ENCODE measurements around the gene PHF13.

PHF13 gene

DNA sequence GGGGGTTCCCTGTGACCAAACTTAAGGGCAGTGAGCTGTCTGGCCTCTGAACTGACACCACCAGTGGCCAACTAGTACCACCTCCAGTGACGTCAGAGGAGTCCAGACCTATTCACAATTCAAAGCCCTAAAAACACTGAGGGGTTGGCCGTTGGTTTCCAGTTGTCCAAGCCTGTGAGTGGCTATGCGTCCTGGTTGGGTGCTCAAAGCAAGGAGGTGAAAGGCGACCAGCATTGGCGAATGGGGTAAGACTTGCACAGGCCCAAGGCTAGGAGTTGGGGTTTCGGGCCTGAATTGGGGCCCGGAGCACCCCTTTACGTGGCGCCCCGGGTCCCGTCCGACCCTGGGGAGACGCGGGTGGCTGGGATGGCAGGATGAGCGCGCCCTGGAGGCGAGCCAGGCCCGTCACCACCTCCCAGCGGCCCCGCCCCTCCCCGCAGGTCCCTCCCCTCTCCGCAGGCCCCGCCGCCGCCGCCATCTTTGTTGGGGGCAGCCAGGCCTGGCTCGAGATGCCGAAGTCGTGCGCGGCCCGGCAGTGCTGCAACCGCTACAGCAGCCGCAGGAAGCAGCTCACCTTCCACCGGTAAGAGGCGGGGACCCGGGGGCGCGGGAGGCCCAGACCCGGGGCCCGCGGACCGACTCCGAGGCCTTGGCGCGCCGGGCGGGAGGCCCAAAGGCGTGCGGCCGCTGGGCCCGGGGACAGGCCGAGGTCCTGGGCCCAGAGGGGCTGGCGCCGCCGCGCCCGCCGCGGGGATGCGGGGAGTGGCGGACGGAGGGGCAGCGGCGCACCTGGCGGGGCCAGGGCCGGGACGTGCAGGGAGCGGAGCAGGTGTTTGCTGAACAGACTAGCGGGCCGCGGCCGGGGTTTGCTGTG lies 11.4 kb downstream of the PHF13 start, which contains the start of gene THAP3:
Gene THAP3 (plus strand): TSS at position 159 of the 874 bp plus-strand sequence. CDS start 351 bp downstream, at position 510.
- TF ChIP-seq GATA3 (IDR thresholded peaks at IDR 0.05; ENCODE audit: low read depth, low read length) (no peak), GATA2 (IDR thresholded peaks at IDR 0.05; ENCODE audit: low read depth, low read length) (no peak)

DNA sequence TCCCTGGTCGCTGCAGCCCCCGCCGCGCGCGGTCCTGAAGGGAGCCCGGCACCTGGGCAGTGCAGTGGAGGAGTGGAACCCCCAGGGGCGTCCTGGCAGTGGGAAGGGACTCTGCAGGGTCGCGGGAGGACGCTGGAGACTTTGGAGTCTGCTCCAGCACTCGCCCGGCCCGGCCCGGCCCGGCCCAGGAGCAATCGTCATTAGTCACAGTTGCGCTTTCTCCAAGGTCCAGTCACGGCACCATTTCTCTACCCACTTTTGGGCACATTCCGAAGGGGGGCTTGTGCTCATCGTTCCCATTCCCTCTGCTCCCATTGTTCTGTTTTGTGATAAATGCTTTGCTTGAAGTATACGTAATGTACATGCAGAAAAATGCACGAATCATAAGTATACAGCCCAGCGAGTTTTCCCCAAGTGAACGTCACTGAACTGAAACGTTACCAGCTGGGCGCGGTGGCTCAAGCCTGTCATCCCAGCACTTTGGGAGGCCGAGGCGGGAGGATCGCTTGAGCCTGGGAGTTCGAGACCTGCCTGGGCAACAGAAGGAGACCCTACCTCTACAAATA lies 12.1 kb downstream of the PHF13 start:
- no peak for TF ChIP-seq GATA3 (IDR thresholded peaks at IDR 0.05; ENCODE audit: low read depth, low read length)
- no peak for TF ChIP-seq GATA2 (IDR thresholded peaks at IDR 0.05; ENCODE audit: low read depth, low read length)

DNA sequence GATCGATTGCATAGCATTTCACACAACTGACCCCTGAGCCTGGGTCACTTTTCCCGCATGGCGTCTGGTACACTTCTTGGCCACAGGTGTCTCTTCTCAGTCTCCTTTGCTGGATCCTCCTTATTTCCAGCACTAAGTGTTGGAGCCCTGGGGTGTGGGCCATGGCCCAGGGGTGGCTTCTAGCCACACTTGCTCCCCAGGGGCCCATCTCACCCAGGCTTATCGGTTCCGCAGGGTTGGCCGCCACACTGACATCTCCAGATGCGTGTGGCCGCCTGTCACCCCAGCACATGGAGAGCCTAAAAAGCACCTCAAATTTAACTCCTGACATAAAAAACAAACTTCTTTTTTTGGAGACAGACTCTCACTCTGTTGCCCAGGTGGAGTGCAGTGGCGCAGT lies 13.5 kb downstream of the PHF13 start:
- no peak for TF ChIP-seq GATA3 (IDR thresholded peaks at IDR 0.05; ENCODE audit: low read depth, low read length)
- TF ChIP-seq GATA2 (IDR thresholded peaks at IDR 0.05; ENCODE audit: low read depth, low read length) = no peak

DNA sequence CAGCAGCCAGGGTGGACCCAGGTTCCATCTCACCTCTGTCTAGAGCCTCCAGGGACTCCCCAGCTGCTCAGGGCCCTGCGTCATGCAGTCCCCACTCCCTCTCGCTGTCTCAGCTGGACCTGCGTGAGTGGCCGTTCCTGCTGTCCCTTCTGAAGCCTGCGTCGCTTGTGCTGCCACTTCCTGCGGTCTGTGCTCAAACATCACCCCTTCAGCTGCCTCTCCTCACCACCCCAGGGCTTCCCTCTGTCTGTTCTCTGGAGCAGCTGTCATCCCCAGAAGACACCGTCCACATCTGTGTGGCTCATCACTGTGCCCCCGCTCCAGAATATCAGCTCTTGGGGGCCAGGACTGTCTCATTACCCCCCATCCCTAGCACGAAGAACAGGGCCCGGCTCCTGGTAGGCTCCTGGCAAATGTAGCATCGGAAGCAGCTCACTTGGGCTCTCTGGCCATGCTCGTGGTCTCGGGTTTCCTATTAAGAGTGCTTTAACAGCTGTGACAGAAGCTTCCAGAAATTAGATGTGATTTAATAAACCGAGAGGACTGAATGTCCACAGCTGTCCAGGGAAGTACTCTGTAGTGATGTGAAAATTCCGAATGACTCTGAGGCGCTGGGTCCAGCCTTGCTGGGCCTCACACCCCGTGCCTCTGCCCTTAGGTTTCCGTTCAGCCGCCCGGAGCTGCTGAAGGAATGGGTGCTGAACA lies 14.5 kb downstream of the PHF13 start:
- TF ChIP-seq GATA3 (IDR thresholded peaks at IDR 0.05; ENCODE audit: low read depth, low read length) (no peak), GATA2 (IDR thresholded peaks at IDR 0.05; ENCODE audit: low read depth, low read length) (no peak)

DNA sequence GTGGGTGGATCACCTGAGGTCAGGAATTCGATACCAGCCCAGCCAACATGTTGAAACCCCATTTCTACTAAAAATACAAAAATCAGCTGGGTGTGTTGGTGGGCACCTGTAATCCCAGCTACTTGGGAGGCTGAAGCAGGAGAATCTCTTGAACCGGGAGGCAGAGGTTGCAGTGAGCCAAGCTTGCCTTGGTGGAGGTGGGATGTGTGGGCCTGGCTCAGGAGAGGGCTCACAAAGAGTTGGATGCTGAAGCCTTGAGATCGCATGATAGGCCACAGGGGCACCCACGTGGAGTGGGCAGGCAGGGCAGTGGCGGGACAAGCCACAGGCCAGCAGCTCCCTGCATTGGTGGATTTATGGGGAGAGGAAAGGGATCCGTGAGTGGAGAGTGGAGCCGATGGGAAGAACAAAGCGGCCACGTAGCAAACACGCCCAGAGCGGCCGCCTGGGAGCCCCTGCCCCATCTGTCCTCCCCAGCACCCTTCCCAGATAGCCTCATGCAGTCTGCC lies 15.5 kb downstream of the PHF13 start:
- TF ChIP-seq GATA2 (IDR thresholded peaks at IDR 0.05; ENCODE audit: low read depth, low read length) (no peak), GATA3 (IDR thresholded peaks at IDR 0.05; ENCODE audit: low read depth, low read length) (no peak)

DNA sequence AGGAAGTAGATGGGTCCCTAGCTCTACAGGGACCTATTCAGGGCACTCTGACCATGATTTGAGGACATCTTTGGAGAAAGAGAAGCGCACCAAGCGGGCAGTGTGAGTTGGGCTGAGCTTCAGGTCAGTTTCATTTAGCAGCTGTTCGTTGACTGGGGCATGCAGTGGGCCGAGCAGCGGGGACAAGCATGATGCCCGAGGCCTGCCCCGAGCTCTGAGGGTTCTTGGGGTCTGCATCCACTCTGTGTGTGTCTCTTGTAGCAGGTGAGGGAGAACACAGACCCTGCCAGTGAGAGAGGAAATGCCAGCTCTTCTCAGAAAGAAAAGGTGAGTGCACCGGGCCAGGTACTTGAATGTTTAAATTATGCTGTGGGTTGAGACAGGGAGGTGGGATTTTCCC lies 16.5 kb downstream of the PHF13 start:
- no peak for TF ChIP-seq GATA2 (IDR thresholded peaks at IDR 0.05; ENCODE audit: low read depth, low read length)
- no peak for TF ChIP-seq GATA3 (IDR thresholded peaks at IDR 0.05; ENCODE audit: low read depth, low read length)

DNA sequence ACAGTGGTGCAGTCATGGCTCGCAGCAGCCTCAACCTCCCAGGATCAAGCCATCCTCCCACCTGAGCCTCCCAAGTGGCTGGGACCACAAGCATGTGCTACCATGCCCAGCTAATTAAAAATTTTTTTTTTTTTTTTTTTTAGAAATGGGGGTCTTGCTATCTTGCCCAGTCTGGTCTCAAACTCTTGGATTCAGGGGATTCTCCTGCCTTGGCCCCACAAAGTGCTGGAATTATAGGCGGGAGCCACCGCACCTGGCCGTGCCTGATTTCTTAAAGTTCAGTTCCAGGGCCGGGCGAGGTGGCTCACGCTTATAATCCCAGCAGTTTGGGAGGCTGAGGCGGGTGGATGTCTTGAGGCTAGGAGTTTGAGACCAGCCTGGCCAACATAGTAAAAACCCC lies 17.5 kb downstream of the PHF13 start:
- TF ChIP-seq GATA3 (IDR thresholded peaks at IDR 0.05; ENCODE audit: low read depth, low read length) (no peak), GATA2 (IDR thresholded peaks at IDR 0.05; ENCODE audit: low read depth, low read length) (no peak)

DNA sequence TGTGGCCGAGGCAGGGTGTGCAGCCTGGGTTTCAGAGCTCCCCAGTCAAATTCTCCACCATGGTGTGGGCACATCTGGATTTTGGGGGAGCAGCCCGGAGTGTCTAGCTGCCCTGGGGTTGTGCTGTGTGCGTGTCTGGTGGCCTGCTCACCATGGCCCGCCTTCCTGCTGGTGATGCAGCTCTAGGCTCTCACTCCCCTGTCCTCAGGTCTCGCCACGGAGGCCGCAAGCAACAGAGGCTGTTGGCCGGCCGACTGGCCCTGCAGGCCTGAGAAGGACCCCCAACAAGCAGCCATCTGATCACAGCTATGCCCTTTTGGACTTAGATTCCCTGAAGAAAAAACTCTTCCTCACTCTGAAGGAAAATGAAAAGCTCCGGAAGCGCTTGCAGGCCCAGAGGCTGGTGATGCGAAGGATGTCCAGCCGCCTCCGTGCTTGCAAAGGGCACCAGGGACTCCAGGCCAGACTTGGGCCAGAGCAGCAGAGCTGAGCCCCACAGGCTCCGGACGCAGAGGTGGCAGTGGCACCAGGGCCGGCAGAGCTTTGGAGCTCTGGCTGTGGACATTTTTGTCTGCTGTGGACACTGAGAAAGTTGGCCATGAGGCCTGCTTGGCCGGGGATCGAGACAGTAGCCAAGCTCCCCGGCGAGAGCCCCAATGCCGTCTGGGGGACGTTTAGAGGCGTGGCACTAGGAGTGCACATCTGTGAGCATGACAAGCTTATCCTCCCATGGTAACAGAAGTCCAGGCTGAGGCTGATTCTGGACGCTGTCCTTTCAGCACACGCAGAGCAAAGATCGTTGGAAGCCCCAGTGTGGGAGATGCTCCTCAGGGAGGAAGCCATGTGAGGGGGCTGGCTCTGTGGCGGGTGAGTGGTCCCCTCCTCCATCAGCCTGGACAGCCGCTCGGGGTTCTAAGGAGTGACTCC lies 19.3 kb downstream of the PHF13 start:
- TF ChIP-seq GATA2 (IDR thresholded peaks at IDR 0.05; ENCODE audit: low read depth, low read length) (no peak), GATA3 (IDR thresholded peaks at IDR 0.05; ENCODE audit: low read depth, low read length) (no peak)

DNA sequence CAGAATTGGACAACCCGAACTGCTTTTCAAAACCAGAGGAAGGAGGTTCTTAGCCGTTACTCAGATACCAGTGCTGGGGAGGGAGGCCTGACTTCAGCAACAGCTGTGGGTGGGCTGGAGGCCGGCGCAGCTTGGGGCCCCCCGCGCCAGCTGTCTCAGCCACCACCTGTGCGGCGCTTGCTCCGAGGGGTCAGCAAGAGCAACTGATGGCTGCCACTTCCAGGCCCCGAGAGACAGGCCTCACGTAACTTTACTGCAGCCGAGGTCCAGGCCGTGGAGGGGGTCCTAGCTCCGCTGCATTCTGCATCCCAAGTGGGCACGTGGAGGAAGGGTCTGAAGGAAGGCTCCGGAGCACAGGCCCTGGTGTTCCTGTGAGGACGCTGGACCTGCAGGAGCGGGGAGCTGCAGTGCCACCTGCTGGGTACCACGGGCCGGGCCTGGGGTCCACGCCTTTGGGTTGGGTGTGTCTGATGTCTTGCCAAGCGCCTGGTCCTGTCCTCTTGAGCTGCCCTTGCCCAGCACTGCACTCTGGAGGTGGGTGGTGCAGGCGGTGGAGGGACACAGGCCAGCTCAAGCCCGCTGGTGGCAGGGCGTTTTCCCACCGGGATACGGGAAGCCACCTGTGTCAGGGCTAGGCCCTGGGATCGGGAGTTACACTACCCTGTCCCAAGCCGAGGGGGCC lies 21.0 kb downstream of the PHF13 start:
- TF ChIP-seq GATA2 (IDR thresholded peaks at IDR 0.05; ENCODE audit: low read depth, low read length) = no peak
- no peak for TF ChIP-seq GATA3 (IDR thresholded peaks at IDR 0.05; ENCODE audit: low read depth, low read length)

DNA sequence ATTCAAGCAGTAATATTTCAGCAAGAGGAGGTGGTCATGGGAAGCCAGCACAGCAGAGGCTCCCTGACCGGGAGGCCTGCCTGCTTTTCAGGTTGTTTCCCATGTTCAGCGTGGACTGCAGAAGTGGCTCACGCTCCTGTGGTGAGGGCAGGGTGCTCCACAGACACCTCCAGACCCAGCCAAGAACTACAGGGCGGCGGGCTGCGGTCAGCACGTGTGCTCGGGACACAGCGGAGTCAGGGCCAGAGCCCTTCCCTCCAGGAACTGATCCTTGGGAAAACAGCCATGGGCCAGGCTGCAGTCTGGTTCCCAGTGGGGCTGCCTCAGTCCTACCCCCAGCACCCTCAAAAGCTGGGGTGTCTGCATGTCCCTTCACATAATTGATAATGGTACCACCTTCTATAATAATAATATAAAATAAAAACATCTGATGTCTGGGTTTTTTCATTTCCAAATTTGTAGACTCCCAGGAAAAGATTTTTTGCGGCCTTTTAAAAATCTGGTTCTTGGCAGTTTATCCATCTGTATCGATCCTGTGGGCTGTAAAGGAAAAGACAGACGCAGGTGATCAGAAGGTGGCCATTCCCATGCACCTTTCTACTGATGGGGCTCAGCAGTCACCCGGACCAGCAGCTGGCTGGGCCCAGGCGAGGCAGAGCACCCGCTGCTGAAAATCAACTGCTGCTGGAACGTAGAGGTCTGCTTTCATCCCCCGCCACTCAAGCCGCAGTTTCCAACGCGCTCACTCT lies 21.8 kb downstream of the PHF13 start:
- TF ChIP-seq GATA3 (IDR thresholded peaks at IDR 0.05; ENCODE audit: low read depth, low read length) (no peak), GATA2 (IDR thresholded peaks at IDR 0.05; ENCODE audit: low read depth, low read length) (no peak)

DNA sequence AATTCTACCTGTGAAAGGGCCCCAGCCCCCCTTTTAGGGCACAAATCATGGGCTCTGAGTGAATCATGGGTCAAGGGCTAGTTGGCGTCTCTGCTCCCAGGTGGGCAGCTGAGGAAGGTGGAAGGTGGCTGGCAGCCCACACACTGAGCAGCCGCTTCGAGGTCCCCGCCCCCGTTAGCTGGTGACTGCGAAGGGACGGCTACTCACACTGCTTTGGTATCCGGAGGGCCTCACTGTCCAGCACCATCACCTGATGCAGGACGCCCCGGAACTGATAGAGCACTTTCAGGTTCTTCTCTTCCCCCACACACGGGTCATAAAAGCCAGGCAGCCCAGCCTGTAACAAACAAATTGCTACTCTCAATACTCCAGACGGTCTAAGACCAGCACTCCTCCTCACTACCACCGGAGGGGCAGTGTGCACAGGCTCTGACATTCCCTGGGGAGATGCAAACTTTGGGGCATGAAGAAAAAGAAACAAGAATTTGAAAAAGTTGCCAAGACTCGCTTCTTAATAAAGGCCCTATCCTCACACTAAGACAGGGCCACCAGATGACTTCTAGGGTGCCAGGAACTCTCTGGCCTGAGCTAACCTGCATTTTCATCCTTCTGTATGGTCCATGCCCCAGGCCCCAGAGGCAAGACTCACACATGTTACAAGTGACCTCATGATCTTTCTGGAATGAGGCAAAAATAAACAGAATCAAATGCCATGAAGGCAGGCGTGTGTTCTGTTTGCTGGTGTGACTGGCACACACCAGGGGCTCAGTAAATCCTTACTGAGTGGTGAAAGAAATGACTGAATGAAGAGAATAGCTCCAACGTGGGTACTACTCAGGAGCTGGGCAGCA lies 22.6 kb downstream of the PHF13 start:
- TF ChIP-seq GATA3 (IDR thresholded peaks at IDR 0.05; ENCODE audit: low read depth, low read length) (no peak), GATA2 (IDR thresholded peaks at IDR 0.05; ENCODE audit: low read depth, low read length) (no peak)
